Thyroid gland (tissue), 4 donors: ENCODE measurements around the gene SF3B5. TPM values are rescaled to one million over a fixed set of nuclear protein-coding genes. Genes with fewer than 3 reads are reported as not detected.
"Not testable (repeated sequence)": the region's sequence is repeated elsewhere in the genome, so short reads cannot be mapped to it uniquely, and the experiment has no call there.

ENCODE experiments used
- DNase-seq, 2 donors: peaks; one replicate each; pipeline ENCODE4 v3.0.0-alpha.2; 2019
- H3K27ac ChIP-seq, 3 donors: fragments of 200-600 bp; sonication (generic); 1 replicate in 2 of 3; 2 replicates in 1 of 3; pipeline ENCODE4 v1.5.1; 2016 to 2019; ENCODE audit warnings: mild to moderate bottlenecking in 1 of 3, moderate library complexity in 1 of 3
- H3K27me3 ChIP-seq: fragments of 200-600 bp; sonication (generic); one replicate; pipeline ENCODE4 v1.5.1; 2019
- H3K36me3 ChIP-seq, 2 donors: fragments of 200-600 bp; sonication (generic); one replicate each; pipeline ENCODE4 v1.5.1; 2016 to 2019
- H3K4me1 ChIP-seq, 2 donors: fragments of 200-600 bp; sonication (generic); one replicate each; pipeline ENCODE4 v1.5.1; 2017 to 2019
- H3K4me3 ChIP-seq, 3 donors: fragments of 200-600 bp; sonication (generic); replicated peaks in 1 of 3; 1 replicate in 2 of 3; 2 replicates in 1 of 3; pipeline ENCODE4 v1.5.1; 2016; ENCODE audit warnings: mild to moderate bottlenecking in 1 of 3
- H3K9me3 ChIP-seq: fragments of 200-600 bp; sonication (generic); one replicate; pipeline ENCODE4 v1.5.1; 2017
- CTCF ChIP-seq, 6 experiments: fragments of 200-600 bp in 3 of 6; fragments of 450-650 bp in 3 of 6; sonication (generic) in 3 of 6; IDR thresholded peaks; one replicate each; pipeline ENCODE4 v1.5.1; 2016 to 2019; ENCODE audit warnings: antibody characterized with exemption in 6 of 6, mild to moderate bottlenecking in 2 of 6, inconsistent platforms in 1 of 6, moderate library complexity in 1 of 6
- POLR2A ChIP-seq, 2 donors: fragments of 450-650 bp; IDR thresholded peaks; one replicate each; pipeline ENCODE4 v1.6.1; 2017; ENCODE audit warnings: antibody characterized with exemption in 2 of 2, mild to moderate bottlenecking in 2 of 2, moderate library complexity in 1 of 2
- WGBS, 2 donors: methylation state at CpG; one replicate each; pipeline ENCODE4 v1.1.5; 2017; 5-methylcytosine and 5-hydroxymethylcytosine counted together
- intact Hi-C: fragments of 100-400 bp; cut with DNase I; formaldehyde crosslinking; loops from one replicate; pipeline ENCODE4 v1.15.1; 2023
- total RNA-seq, 4 donors: library from RNA; depleted of rRNA; stranded (reverse); fragments of >200 nt; gene quantifications; one replicate each; pipeline ENCODE4 v1.2.3, GENCODE V29; 2016

Gene SF3B5
- total RNA-seq, 4 donors from 2014 or later: 63.1 to 205 (median 133) TPM

- WGBS, 2 donors: 81 to 86% methylated on average over 4 of the region's 4 CpGs
- peaks cover 0 to under 1% of the 10 kb centered on the region in 2 donors for H3K36me3 ChIP-seq
- no peak overlapping the region for H3K27ac ChIP-seq
- H3K4me1 ChIP-seq: peaks cover 9 to 14% of the 10 kb centered on the region in 2 donors
- TF ChIP-seq CTCF (IDR thresholded peaks at IDR 0.05): no peak
- H3K4me3 ChIP-seq: no peak overlapping the region
- no peak for DNase-seq
- H3K27me3 ChIP-seq: no peaks in the 10 kb centered on the region
- intact Hi-C loops: no loop called here
- H3K9me3 ChIP-seq: no peaks in the 10 kb centered on the region
Observed at GRCh38 chr6:144090384-144090783, 5.0 kb downstream of the SF3B5 start.

GRCh38 chr6:144087789-144088426, 7.5 kb downstream of the SF3B5 start:
- TF ChIP-seq CTCF (IDR thresholded peaks at IDR 0.05) (no peak), POLR2A (IDR thresholded peaks at IDR 0.05) (no peak)
- 78 to 84% methylated on average over 13 of the region's 13 CpGs for WGBS, 2 donors
- no peak overlapping the region for H3K27ac ChIP-seq

GRCh38 chr6:144086959-144087358, 8.4 kb downstream of the SF3B5 start:
- H3K36me3 ChIP-seq: peaks cover 0 to 3% of the 10 kb centered on the region in 2 donors
- intact Hi-C loops: no loop called here
- TF ChIP-seq POLR2A (IDR thresholded peaks at IDR 0.05) (no peak), CTCF (IDR thresholded peaks at IDR 0.05) (no peak)
- WGBS, 2 donors: 94 to 95% methylated on average over 3 of the region's 3 CpGs
- H3K4me3 ChIP-seq: no peak overlapping the region
- H3K9me3 ChIP-seq: no peaks in the 10 kb centered on the region
- DNase-seq: no peak
- no peaks in the 10 kb centered on the region for H3K27me3 ChIP-seq
- H3K27ac ChIP-seq: no peak overlapping the region
- H3K4me1 ChIP-seq: no peaks in the 10 kb centered on the region

More at GRCh38 chr6:144087789-144088426, 7.5 kb downstream of the SF3B5 start:
- no peaks in the 10 kb centered on the region for H3K27me3 ChIP-seq
- H3K4me1 ChIP-seq: no peaks in the 10 kb centered on the region
- intact Hi-C loops: no loop called here
- no peaks in the 10 kb centered on the region for H3K9me3 ChIP-seq
- H3K36me3 ChIP-seq: peaks cover 0 to 3% of the 10 kb centered on the region in 2 donors
- DNase-seq: no peak
- H3K4me3 ChIP-seq: no peak overlapping the region

DNA sequence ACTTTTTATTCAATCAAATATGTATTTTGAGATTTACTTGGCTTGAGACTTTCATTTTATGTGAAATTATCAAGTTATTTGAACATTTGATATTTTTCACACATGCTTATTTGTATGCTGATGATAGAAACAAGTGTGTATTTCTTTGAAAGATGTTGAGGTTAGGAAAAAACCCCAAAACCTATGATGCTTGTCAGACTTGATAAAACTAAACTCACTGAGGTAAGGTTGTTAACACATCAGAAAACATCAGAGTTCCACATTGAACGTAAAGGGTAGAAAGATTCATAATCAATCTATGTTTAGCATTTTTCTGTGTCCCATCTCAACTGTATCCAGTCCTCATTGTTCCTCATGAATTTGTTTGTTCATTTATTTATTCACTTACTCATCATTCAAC, 12.2 kb downstream of the SF3B5 start:
- H3K36me3 ChIP-seq: peaks cover 0 to 3% of the 10 kb centered on the region in 2 donors
- H3K27ac ChIP-seq: no peak overlapping the region
- H3K4me1 ChIP-seq: no peaks in the 10 kb centered on the region
- no peak for DNase-seq
- no peaks in the 10 kb centered on the region for H3K27me3 ChIP-seq
- H3K4me3 ChIP-seq: no peak overlapping the region
- intact Hi-C loops: no loop called here
- WGBS, 2 donors: 90 to 93% methylated on average over 1 of the region's 1 CpG
- TF ChIP-seq CTCF (IDR thresholded peaks at IDR 0.05): no peak
- TF ChIP-seq POLR2A (IDR thresholded peaks at IDR 0.05): no peak
- no peaks in the 10 kb centered on the region for H3K9me3 ChIP-seq

GRCh38 chr6:144082412-144082811, 13.0 kb downstream of the SF3B5 start:
- WGBS, 2 donors: 94 to 96% methylated on average over 3 of the region's 3 CpGs
- intact Hi-C loops, H3K4me3 ChIP-seq, DNase-seq, H3K4me1 ChIP-seq, H3K27me3 ChIP-seq, H3K36me3 ChIP-seq, H3K9me3 ChIP-seq, H3K27ac ChIP-seq: not testable (repeated sequence)
